Activated T-cell treated with anti-CD3 and anti-CD28 coated beads for 1 hour (primary cell): ENCODE results near the gene SLC25A1.

Experiments
- DNase-seq: peaks from one replicate; pipeline ENCODE4 v3.0.0-alpha.2; 2020; ENCODE audit warnings: low read depth

The SLC25A1 gene

GRCh38 chr22:19137384-19138216 is 40.9 kb downstream of the SLC25A1 start:
- no peak for DNase-seq

- no peak for DNase-seq
These were observed 41.6 kb downstream of the SLC25A1 start for GRCh38 chr22:19136915-19137314.

- DNase-seq: no peak
These were observed 43.7 kb downstream of the SLC25A1 start for GRCh38 chr22:19134874-19135273.

- no peak for DNase-seq
These were observed 44.2 kb downstream of the SLC25A1 start for GRCh38 chr22:19134176-19134831.

- DNase-seq: no peak
These were observed 45.0 kb downstream of the SLC25A1 start for GRCh38 chr22:19133561-19133960.

GRCh38 chr22:19132693-19133400 is 45.7 kb downstream of the SLC25A1 start:
- no peak for DNase-seq

- DNase-seq: no peak
These were observed 46.4 kb downstream of the SLC25A1 start for GRCh38 chr22:19132153-19132552.

- no peak for DNase-seq
These were observed 46.9 kb downstream of the SLC25A1 start for GRCh38 chr22:19131685-19132015.

- DNase-seq: no peak
These were observed 47.4 kb downstream of the SLC25A1 start, which contains the start of gene TSSK2 for GRCh38 chr22:19130959-19131684. TSSK2 (plus strand) TSS chr22:19131308; CDS start chr22:19131400, 92 bp downstream.

- DNase-seq: no peak
These were observed 48.7 kb downstream of the SLC25A1 start for GRCh38 chr22:19129871-19130270.

- no peak for DNase-seq
These were observed 49.4 kb downstream of the SLC25A1 start for GRCh38 chr22:19128946-19129727.

GRCh38 chr22:19128009-19128401 is 50.5 kb downstream of the SLC25A1 start:
- no peak for DNase-seq

GRCh38 chr22:19127329-19128008 is 51.1 kb downstream of the SLC25A1 start:
- no peak for DNase-seq

GRCh38 chr22:19126309-19127273 is 51.9 kb downstream of the SLC25A1 start:
- DNase-seq: no peak
